Psoas muscle (tissue), 8 donors: Measurements from ENCODE around the gene STEAP1B. TPM values are rescaled to one million over a fixed set of nuclear protein-coding genes. Genes with fewer than 3 reads are reported as not detected.

Experiments used
- ATAC-seq, 4 donors: fragments of 200-7000 bp; cut with Tn5 transposase; one replicate each; pipeline ENCODE4 v1.9.1; 2020; ENCODE audit warnings: moderate library complexity in 3 of 4, mild to moderate bottlenecking in 2 of 4
- DNase-seq, 2 donors: peaks; one replicate each; pipeline ENCODE4 v3.0.0-alpha.2; 2020
- H3K27ac ChIP-seq: fragments of 200-600 bp; one replicate; pipeline ENCODE4 v1.8.0; 2022
- H3K27me3 ChIP-seq, 3 donors: fragments of 200-600 bp in 1 of 3; one replicate each; pipeline versions ENCODE4 v1.6.1 to v1.8.0; 2013 to 2022; ENCODE audit warnings: low read length in 2 of 3, mild to moderate bottlenecking in 2 of 3, moderate library complexity in 1 of 3; ENCODE audit not compliant: insufficient read depth in 3 of 3
- H3K36me3 ChIP-seq, 2 donors: fragments of 200-600 bp in 1 of 2; one replicate each; pipeline versions ENCODE4 v1.6.1 to v1.8.0; 2013 to 2022; ENCODE audit warnings: low read depth in 1 of 2, mild to moderate bottlenecking in 1 of 2, moderate library complexity in 1 of 2; ENCODE audit not compliant: insufficient read depth in 1 of 2
- H3K4me1 ChIP-seq: fragments of 200-600 bp; one replicate; pipeline ENCODE4 v1.8.0; 2022
- H3K4me3 ChIP-seq: fragments of 200-600 bp; one replicate; pipeline ENCODE4 v1.8.0; 2022; ENCODE audit warnings: mild to moderate bottlenecking
- H3K9me3 ChIP-seq: fragments of 200-600 bp; one replicate; pipeline ENCODE4 v1.8.0; 2022
- WGBS, 3 donors: extraction: QIAGEN DNeasy Blood & Tissue Kit; methylation state at CpG; one replicate each; pipeline versions ENCODE4 v1.1.6 to v1.1.7; 2013; 5-methylcytosine and 5-hydroxymethylcytosine counted together
- intact Hi-C, 2 donors: fragments of 100-400 bp; cut with DNase I; formaldehyde crosslinking; loops; one replicate each; pipeline versions ENCODE4 v1.11.0 to v1.14.2; 2022
- polyA plus RNA-seq, 3 donors: library from polyadenylated mRNA; stranded (reverse); fragments of 200-250 nt; gene quantifications; one replicate each; pipeline ENCODE4 v1.2.3, GENCODE V29; 2013
- total RNA-seq, 4 donors: library from RNA; stranded (reverse); fragmentation: NEBNext Ultra II Directional in 2 of 4; extraction: Animal tissue kit (Norgen Biotek cat#: 25700) in 2 of 4; gene quantifications; one replicate each; pipeline versions ENCODE4 v1.2.1 to v1.2.4, GENCODE V29; 2021 to 2023
- TF ChIP-seq, protein P1 (sequence below): fragments of 200-600 bp; IDR thresholded peaks from one replicate; pipeline ENCODE4 v1.8.0; 2022; ENCODE audit warnings: antibody characterized with exemption
- donor health status: healthy with polysubstance abuse.
- donor health status: DM: no; HTN: no; CAD: no; lungs with moderate emphysema.
- donor health status: Bipolar disorder and iron deficiency.
- donor health status: healthy.
- donor health status: DM: yes; HTN: yes; CAD: no.
- donor health status: DM: no; HTN: no; CAD: no.
- donor health status: DM: no; HTN: no; CAD: no.
- donor health status: DM: yes; HTN: yes; CAD: no.

Gene STEAP1B
- total and polyA plus RNA-seq, 7 donors = 0.24 to 1.6 (median 0.91) TPM

DNA sequence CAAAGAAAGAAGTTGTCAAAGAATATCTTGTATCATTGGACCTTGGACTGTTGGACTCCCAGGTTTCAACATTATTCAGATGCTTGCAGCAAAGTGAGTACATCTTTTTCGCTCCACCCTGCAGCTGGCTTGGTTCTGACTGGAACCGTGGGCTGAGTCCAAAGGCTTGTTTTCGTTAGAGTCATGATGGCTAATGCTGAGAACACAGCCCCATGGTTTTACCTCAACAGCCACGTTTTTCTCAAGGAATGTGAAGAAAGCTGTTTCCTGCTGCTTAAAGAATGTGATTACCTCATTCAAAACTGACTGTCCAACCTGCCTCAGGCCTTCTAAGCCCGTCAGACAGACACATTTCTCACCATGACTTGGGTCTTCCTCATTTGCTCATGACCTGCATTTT is 69.5 kb downstream of the STEAP1B start:
- no peaks in the 10 kb centered on the region for H3K27me3 ChIP-seq
- H3K36me3 ChIP-seq = no peaks in the 10 kb centered on the region
- no peak overlapping the region for H3K27ac ChIP-seq
- no peak overlapping the region for H3K4me3 ChIP-seq
- intact Hi-C loops = no loop called here
- H3K4me1 ChIP-seq = no peaks in the 10 kb centered on the region
- no peak for ATAC-seq
- H3K9me3 ChIP-seq = no peaks in the 10 kb centered on the region
- DNase-seq = no peak
- TF ChIP-seq, protein P1, sequence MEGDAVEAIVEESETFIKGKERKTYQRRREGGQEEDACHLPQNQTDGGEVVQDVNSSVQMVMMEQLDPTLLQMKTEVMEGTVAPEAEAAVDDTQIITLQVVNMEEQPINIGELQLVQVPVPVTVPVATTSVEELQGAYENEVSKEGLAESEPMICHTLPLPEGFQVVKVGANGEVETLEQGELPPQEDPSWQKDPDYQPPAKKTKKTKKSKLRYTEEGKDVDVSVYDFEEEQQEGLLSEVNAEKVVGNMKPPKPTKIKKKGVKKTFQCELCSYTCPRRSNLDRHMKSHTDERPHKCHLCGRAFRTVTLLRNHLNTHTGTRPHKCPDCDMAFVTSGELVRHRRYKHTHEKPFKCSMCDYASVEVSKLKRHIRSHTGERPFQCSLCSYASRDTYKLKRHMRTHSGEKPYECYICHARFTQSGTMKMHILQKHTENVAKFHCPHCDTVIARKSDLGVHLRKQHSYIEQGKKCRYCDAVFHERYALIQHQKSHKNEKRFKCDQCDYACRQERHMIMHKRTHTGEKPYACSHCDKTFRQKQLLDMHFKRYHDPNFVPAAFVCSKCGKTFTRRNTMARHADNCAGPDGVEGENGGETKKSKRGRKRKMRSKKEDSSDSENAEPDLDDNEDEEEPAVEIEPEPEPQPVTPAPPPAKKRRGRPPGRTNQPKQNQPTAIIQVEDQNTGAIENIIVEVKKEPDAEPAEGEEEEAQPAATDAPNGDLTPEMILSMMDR = no peak
- WGBS, 3 donors = 76 to 79% (median 76%) methylated on average over 5 of the region's 5 CpGs

DNA sequence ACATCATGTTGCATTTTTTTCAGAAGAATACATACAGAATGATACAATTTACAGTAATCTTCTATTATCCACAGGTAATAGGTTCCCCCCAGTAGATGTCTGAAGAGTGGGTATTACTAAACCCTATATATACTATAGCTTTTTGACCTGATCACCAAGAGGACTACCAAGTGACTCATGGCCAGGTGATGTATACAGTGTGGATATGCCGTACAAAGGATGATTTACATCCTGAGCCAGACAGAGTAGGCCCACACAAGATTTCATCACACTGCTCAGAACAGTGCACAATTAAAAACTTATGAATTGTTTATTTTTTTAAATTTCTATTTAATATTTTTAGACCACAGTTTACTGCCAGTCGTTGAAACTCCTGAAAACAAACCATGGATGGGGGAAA is 70.6 kb downstream of the STEAP1B start:
- H3K4me3 ChIP-seq = no peak overlapping the region
- intact Hi-C loops = no loop called here
- DNase-seq (no peak), ATAC-seq (no peak)
- no peaks in the 10 kb centered on the region for H3K36me3 ChIP-seq
- H3K27me3 ChIP-seq = no peaks in the 10 kb centered on the region
- H3K9me3 ChIP-seq = no peaks in the 10 kb centered on the region
- TF ChIP-seq, protein P1 = no peak
- no peaks in the 10 kb centered on the region for H3K4me1 ChIP-seq
- no peak overlapping the region for H3K27ac ChIP-seq
- 80 to 87% (median 82%) methylated on average over 2 of the region's 2 CpGs for WGBS, 3 donors

GRCh38 chr7:22427855-22428254 is 72.1 kb downstream of the STEAP1B start:
- Histone ChIP-seq H3K4me3 (no peak overlapping the region), H3K36me3 (no peaks in the 10 kb centered on the region), H3K4me1 (no peaks in the 10 kb centered on the region), H3K9me3 (no peaks in the 10 kb centered on the region), H3K27ac (no peak overlapping the region), H3K27me3 (no peaks in the 10 kb centered on the region)
- DNase-seq (no peak), ATAC-seq (no peak)
- TF ChIP-seq, protein P1 = no peak
- intact Hi-C loops = no loop called here
- whole genome bisulfite sequencing, 3 donors = 86 to 95% (median 92%) methylated on average over 2 of the region's 2 CpGs

DNA sequence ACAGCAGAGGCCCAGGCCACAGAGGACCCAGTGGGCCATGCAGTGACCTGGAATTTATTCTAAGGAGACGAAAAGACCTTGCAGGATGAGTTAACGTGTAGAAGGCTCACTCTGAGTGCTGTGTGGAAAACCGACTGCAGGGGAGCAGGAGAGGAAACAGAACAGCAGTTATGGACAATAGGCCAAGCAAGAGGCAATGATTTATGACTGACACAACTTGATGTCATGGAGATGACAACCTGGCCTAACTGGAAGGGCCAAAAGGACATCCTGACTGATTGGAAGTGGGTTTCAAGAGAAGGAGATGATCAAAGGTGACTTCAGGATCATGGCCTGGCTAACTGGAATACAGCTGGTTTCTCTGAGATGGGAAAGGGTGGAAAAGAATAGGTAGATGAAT is 72.9 kb downstream of the STEAP1B start:
- ATAC-seq (no peak), DNase-seq (no peak)
- Histone ChIP-seq H3K4me1 (no peaks in the 10 kb centered on the region), H3K27me3 (no peaks in the 10 kb centered on the region), H3K27ac (no peak overlapping the region), H3K36me3 (no peaks in the 10 kb centered on the region), H3K9me3 (no peaks in the 10 kb centered on the region), H3K4me3 (no peak overlapping the region)
- intact Hi-C loops = no loop called here
- WGBS, 3 donors = 87 to 93% (median 91%) methylated on average over 3 of the region's 3 CpGs
- TF ChIP-seq, protein P1 = no peak

DNA sequence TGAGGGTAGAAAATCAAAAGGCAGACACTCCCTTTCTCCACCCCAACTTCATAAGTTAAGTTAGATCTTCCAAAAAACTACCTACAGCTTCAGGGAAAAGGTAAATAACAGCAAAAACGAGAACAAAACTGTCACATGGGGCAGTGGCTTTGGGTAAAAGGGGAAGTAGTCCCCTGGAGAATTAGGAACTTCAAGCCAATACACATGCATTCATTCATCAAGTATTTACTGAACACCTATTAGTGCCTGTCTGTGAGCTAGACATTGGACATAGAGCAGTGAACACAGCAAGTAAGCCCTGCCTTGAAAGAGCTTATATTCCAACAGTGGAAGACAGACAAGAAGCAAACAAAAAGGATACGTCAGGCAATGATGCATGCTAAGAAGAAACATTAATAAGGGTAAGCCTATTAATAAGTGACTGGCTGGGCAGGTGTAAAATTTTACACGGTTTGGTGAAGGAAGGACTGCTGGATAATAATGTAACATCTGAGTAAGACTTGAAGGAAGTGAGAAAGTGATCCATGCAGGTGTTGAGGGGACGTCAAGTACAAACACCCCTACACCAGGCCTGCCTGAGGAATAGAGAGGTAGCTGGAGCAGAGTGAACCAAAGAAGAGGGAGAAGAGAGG is 73.4 kb downstream of the STEAP1B start:
- Histone ChIP-seq H3K27me3 (no peaks in the 10 kb centered on the region), H3K4me1 (no peaks in the 10 kb centered on the region), H3K36me3 (no peaks in the 10 kb centered on the region), H3K9me3 (no peaks in the 10 kb centered on the region), H3K4me3 (no peak overlapping the region), H3K27ac (no peak overlapping the region)
- intact Hi-C loops = no loop called here
- ATAC-seq (no peak), DNase-seq (no peak)
- 54 to 75% (median 68%) methylated on average over 4 of the region's 4 CpGs for WGBS, 3 donors
- TF ChIP-seq, protein P1 = no peak
